Stimulated activated CD4-positive, alpha-beta T cell treated with anti-CD3 and anti-CD28 coated beads, Interleukin-15, amount 100 ng/mL, for 24 hours (primary cell): ENCODE measurements around the gene RNF222.
"Not testable (repeated sequence)": the region's sequence is repeated elsewhere in the genome, so short reads cannot be mapped to it uniquely, and the experiment has no call there.

Source experiments
- DNase-seq: peaks from one replicate; pipeline ENCODE4 v3.0.0-alpha.2; 2020

RNF222 gene

DNA sequence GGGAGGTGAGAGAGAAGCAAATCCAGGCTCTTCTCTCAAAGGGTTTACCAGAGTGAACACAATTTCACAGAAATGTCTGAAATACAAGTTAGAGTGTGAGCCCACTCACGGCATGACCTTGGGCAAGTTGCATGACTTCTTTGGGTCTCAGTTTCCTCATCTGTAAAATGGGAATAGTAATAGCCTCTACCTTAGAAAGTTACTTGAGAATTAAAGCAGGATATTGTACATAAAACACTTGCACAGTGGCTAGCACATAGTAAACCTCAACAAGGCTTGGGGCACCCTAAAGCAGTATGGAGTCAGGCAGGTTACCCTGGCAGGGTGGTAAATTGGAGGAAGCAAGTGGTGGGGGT lies 13.2 kb upstream of the RNF222 start:
- DNase-seq = no peak

DNA sequence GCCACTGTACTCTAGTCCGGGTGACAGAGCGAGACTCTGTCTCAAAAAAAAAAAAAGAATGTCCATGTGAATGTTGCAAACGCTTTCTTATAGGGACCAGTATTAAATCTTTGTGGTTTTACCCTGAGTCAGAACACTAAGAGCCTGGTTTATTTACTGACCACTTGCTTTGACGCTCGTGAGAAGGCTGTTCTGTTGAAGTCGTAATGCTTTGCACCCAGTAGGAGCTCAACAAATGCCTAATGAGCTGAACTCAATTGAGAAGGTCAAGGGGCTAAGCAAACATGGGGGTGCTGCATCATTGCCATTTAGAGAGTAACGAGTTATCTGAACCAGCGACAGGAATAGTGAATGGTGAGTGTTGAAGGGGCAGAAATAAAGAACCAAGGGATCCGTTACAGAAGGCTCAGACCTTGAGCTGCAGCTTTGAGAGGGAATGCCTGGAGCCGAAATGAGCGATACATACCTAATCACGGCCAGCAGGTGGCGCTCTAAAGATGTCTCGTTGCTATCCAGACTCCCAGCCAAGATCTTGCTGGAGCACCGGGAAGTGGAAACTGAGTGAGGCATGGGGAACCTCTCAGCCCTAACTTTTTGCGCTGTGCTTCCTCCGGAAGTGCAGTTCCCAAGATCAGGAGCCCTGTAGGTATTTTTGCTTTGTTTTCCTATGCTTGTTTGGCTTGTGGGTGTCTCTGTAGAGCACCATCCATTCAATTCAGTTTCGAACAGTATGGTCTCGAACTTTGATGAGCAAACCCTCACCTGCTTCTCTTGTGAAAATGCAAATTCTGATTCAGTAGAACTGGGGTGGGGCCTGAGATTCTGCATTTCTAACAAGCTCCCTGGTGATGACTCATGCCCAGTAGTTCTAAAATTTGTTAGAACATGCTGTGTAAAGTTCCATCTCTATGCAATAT lies 12.6 kb upstream of the RNF222 start:
- DNase-seq = peak; percentile 88

DNA sequence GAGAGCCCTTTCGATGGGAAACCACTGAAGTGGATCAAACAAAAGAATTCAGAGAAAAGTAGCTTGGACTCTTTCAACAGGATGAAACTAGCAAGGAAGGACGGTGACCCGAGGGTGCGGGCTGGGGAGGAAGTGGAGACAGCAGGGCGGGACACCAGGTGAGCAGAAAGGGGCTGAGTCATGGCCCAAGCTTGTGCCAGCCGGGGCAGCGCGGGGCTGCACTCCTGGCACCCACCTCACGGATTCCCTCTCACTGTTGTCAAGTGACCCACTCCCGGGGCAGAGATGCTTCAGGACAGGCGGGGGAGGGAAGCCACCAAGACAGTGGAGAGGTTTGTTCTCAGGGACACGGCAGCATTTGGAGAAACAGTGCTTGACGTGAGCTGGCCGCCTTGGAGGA lies 10.7 kb upstream of the RNF222 start:
- DNase-seq = no peak

DNA sequence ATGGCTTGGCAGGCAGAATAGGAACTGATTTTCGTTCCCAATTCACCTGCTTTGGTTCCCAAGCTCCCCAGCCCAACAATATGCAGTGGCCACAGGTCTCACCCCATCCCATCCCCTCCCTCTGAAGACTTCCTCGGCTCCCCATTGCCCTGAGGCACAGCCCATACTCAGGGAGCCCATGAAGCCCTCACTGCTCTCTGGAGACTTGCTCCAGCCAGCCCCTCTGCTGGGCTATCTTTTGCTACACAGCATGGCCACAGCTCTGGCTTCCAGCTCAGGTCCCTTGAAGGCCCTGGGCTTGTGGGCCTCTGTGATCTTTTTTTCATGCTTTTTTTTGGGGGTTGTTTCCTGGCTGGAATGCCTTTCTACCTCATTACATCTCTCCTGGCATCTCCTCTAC lies 8.5 kb upstream of the RNF222 start:
- DNase-seq = no peak

DNA sequence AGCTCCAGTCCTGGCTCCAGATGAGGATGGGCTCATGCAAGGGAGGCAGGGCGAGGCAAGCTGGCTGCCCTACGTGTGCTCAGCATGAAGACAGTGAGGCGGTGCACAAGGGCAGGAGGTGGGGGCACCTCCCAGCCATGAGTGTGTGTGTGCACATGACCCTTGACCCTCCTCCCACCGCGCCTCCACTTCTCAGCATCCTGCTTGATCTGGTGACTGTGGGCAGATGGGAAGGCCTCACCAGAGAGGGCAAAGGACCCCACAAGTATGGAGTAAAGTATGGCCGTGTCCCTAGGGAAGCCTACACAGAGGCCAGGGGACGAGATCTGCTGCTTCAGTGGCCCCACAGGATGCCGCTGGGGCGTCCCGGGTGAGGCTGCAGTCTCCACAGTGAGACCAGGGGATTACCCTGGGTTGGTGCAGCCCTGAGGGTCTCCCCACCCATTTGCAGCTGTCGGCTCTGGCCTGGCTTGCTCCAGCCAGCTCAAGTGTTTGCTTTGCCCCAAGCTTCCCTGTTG lies 7.9 kb upstream of the RNF222 start:
- no peak for DNase-seq

DNA sequence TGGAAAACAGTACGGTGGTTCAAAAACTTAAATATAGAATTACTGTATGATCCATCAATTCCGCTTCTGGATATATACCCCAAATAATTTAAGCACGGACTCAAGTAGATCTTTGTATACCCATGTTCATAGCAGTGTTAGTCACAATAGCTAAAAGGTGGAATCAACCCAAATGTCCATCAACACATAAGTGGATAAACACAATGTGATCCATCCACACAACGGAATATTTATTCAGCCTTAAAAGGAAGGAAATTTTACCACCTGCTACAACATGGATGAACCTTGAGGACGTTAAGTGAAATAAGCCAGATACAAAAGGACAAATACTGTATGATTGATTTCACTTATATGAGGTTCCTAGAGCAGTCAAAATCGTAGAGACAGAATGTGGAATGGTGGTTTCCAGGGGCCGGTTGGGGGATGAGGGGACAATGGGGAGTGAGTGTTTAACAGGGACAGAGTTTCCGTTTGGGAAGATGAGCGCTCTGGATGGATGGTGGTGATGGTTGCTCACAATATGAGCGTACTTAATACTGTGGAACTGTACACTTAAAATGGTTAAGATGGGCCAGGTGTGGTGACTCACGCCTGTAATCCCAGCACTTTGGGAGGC lies 5.4 kb upstream of the RNF222 start:
- DNase-seq = no peak

DNA sequence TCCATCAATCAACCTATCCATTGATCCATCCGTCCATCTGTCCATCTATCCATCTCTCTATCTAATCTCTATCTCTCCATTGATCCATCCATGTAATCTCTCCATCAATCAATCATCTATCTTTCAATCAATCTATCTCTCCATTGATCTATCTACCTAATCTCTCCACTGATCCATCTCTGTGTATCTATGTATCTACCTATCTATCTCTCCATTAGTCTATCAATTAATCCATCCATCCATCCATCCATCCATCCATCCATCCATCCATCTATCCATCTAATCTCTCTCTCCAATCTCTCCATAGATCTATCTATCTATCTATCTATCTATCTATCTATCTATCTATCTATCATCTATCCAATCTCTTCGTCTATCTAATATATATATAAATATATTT lies 3.5 kb upstream of the RNF222 start:
- no peak for DNase-seq

DNA sequence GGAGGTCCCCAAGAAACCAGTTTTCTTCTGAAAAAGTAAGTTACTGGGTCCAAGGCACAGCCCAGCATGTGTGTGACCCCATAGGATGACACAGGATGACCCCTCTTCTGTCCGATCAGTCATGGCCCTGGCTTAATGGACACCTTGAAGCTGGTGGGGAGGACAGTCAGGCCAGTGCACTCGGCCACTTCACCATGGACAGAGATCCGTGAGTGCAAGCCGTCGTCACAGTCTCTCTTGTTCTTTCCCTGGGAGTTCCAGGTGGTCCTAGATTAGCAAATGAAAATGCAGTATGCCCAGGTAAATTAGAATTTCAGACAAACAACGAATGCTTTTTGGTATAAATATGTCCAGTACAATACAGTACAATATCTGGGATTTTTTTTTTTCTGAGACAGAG lies 1.4 kb upstream of the RNF222 start:
- DNase-seq = no peak

DNA sequence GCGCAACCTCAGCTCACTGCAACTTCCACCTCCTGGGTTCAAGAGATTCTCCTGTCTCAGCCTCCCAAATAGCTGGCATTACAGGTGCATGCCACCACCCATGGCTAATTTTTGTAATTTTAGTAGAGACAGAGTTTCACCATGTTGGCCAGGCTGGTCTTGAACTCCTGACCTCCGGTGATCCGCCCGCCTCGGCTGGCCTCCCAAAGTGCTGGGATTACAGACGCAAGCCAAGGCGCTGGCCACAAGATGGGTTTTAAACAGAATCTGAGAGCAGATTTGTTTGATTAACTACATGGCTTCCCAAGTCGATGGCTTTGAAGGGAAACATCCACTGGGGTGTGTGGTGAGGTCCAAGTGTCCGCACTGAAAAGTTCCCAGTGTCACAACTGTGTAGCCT lies 3.1 kb downstream of the RNF222 start:
- DNase-seq = not testable (repeated sequence)

DNA sequence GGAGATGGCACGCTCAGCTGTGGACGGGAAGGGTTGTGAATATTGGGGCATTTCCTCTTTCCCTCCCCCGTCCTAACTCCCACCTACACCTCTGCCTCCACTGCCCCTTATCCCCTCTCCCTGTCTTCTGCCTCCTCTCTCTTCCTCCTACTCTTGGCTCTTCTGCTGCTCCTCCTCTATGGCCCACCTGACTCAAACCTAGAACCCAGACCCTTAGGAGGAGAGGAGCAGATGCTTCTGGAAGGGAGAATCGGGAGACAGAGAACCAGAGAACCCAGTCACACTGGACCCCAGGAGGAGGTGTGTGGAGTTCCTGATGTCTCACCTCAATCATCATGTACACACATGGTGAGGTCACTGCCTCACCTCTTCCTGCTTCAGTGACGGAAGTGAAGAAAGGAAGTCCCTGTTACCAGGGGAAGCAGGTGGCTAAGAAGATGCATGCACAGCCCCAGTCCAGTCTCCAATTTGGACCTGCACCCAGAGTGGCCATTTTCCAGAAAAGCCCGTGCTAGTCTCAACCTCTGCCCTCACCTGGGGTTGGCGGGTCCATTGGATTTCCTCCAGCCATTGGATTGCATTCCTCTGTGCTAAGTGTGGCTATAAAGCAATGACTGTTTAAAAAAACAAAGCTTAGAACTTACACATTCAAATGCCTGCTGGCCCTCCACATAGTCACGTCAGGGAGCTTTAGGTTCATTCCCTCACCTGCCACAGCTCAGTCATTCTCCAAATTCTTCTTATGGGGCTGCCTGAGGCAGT lies 4.0 kb downstream of the RNF222 start:
- peak; percentile 38 for DNase-seq

DNA sequence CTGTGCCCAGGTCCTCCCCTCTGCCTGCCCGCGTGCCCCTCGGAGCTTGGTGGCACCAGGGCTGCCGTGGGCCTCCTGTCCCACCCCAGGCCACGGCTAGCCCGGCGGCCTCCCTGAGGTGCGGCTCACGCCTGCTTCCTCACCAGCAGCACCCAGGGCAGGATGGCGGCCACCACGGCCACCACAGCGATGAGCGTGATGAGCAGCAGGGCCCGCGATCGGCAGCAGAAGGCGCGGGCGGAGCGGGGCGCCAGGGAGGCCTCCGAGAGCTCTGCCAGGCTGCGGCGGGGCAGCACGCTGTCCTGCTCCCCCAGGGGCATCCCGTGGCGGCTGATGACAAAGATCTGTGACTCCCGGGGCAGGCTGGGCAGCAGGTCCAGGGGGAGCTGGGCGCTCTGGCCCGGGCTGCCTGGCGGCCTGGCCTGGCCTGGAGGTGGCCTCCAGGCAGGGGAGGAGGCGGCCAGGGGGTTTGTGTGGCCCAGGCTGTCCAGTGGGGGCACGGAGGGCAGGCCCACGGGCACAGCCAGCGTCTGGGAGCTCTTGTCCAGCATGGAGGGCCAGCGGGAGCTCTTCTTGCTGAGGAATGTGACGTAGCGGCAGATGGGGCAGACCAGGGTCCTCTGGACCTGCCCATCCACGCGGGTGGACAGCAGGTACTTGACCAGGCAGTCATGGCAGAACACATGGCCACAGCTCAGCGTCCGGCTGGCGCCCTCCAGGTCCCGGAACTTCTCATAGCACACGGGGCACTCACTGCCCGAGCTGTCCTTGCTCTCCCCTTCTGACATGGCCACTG lies 4.8 kb downstream of the RNF222 start:
- DNase-seq = no peak

DNA sequence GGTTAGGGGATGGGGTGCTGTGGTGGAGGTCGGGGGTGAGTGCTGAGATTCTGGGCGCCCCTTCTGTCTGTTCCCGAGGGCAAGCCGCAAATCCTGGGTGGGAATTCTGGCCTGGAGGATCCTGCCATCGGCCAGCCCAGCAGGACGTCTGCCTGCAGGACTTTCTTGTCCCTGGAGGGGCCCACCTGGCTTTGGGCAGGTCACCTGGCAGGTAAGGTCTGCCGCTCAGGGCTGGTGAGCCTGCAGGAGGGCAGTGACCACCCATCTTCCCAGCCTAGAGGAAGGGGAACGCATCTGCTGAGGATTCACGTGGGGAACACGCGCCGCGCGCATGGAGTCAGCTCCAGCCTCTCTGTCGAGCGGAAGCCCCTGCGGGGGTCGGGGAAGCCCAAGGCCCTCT lies 5.4 kb downstream of the RNF222 start:
- DNase-seq = no peak

DNA sequence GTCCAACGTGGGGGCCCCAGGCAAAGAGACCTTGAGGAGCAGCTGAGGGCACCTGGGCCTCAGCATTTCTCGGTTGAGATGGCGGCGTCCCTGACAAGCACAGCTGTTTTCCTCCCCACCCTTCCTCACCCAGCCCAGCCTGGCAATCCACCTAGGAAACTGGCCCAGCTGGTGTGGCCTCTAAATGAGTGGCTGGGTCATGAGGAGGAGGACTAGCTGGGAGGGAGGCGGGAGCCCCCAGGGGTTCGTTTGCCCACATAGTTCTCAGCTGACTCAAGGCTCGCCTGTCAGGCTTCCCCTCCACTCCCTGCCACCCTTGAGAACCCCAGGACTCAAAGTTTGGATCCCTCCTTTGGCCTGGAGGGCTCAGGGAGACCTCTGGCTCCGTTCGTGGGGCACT lies 5.9 kb downstream of the RNF222 start:
- no peak for DNase-seq

DNA sequence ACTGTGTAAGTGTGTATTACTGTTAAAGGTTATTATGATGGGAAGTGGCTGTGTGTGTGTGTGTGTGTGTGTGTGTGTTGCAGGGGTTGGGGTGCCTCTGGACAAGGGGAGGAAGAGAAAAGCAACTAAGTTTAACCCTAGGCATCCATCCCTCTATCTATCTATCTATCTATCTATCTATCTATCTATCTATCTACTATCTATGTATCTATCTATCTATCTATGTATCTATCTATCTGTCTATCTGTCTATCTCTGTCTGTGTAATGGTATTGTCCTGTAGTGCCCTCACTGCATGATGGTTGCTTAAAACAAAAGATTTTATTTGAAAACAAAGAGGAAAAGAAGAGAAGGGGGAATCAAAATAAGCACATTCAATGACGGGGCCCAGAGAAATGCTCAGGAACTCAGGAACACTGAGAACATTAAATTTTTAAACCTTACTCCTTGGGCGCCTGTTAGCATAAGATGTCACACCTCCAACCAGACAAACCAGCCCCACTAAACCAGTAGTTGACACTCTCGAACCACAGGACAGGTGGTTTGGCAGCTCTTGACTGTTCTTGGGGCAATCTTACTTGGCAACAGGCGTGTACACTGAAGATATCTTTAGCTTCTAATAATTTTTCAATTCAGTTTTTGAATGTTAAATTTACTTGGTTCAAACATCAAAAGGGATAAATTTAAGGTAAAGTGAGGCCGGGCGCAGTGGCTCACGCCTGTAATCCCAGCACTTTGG lies 9.5 kb downstream of the RNF222 start:
- no peak for DNase-seq

DNA sequence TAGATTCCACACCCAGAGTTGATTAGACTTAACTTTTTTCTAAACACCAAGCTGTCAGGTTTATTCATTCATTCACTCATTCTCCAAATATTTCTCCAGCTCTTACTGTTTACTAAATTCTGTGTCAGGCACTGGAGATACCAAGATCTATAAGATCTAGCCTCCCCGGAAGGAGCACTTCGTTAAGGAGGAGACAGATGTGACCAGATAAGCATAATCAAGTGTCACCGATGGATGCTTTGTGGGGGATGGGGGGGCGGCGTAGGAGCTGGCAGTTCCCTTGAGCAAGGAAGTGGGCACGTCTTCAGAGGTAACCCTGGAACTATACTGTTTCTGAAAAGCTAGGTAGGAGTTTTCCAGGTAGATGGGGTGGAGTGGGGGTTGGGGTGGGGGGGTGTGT lies 10.8 kb downstream of the RNF222 start:
- DNase-seq = no peak

DNA sequence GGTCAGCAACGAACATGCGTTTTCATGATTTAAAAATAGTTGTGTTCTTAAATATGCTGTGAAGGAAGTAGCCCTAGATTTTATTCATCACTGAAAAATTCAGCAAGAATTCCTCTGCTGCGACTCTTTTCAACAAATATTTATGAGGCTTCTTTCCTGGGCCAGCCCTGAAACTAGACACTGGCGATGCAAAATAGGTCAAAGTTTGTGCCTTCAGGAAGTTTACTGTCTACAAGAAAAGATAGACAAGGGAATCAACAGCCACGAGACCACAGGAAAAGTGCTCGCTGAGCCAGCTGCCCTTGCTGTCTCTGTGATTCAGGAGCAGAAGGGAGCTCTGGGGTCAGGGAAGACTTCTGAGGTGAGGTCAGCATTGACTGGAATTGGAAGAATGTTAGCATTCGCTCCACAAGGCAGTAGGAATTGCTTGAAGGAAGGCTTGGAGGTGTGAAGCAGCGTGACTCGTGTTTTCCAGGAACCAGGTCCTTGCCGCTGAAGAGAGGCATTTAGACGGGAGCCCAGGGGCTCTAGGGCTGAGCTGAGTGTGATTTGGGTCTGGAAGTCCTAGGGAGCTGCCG lies 12.7 kb downstream of the RNF222 start:
- DNase-seq = no peak

DNA sequence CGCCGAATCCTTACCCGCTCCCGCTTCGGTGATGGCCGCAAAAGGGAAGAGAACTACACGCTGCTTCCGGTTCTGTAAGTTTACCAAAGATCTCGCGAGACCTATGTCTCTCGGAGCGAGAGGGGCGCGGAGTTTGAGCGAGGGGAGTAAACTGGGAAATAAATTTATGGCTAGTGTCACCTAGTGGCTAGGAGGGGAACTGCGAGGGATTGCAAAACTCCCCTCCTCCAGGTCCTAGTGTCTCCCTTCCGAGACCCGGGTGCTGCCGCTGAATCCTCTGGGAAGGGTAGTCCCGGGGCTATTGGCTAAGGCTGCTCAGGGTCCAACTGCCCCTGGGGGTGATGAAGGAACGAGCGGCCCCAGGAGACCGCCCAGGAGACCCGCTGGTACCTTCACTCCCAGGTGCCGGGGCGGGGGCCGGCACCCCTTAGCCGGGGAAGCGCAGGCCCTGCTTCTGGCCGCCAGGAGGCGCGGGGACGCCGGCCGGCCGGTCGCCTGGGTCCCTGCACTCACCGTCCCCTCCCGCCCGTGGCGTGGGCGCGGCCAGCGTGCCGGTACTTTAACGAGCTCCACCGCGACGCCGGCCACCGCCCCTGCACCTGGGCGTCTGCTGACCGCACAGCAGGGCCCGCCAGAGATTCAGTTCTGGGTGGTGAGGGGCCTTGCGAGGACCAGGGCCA lies 14.3 kb downstream of the RNF222 start, which contains the start of gene RPL26:
Gene RPL26, minus strand, starts transcription at position 51 of the 680 bp plus-strand sequence. CDS start 883 bp downstream, outside the sequence.
- peak; percentile 94 for DNase-seq

DNA sequence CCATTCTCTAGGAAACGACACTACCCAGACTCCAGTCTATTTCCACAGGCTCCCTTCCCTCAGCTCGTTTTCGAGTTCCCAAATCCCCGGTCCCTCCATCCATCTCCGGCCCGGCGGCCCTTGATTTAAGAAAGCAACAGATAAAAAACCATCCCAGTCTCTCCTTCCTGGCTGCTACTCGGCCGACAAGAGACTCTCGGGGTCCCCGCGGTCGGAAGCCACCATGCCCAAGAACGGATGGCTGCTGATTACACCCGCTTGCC lies 14.8 kb downstream of the RNF222 start:
- no peak for DNase-seq

DNA sequence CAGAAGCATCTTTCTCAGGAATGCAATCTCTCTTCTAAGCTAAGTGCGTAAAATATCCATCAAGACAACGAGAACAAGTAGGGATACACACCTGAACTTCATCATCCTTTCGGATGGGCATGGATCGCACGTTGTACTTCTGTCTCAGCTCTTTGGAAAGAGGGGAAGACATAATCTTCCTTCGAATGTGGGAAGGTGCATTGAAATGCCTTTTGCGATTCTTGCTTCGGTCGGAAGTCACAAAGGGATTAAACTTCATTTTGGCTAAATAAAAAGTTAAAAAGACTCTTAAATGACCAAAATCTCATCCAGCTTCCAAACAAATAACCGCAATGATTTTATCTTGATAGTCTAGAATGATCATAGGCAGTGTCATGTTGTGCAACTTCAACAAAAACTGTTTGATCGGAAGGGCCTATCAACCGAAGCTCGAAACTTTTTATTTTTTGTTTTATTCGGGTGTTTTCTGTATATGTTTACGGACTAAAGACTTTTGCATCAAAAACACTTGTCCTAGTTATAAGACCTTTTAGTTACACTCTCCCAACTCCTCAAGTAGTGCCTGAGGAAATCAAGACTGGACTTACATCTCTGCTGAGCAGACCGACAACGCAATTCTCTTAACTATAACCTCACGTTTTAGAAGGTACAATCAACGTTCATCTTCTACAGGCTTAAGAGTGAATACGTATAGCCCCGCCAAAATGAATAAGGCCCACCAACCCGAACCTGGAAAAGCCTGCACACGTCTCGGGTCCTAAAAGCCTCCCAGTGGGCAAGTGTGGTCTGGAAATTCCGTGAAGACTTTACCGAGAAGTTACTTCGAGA lies 15.4 kb downstream of the RNF222 start:
- no peak for DNase-seq

DNA sequence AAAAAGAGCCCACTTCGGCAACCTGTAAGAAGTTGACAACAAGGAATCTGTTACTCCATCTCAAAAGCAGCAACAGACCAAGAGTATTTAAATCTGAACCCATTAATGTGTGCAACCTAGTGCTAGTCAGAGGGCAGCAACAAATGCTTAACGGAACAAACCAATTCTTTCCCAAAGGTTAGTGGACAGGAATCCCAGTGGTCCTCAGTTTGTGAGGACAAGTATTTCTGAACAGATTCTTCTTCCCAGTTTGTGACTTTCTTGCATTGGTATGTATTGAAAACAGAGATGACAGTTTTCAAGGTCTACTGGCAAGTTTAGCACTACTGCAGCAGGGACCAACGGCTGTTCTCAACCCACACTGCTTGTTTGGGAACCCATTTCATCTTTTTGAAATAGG lies 17.6 kb downstream of the RNF222 start:
- no peak for DNase-seq
